ENCODE data around the gene CLEC16A.

CLEC16A gene

DNA sequence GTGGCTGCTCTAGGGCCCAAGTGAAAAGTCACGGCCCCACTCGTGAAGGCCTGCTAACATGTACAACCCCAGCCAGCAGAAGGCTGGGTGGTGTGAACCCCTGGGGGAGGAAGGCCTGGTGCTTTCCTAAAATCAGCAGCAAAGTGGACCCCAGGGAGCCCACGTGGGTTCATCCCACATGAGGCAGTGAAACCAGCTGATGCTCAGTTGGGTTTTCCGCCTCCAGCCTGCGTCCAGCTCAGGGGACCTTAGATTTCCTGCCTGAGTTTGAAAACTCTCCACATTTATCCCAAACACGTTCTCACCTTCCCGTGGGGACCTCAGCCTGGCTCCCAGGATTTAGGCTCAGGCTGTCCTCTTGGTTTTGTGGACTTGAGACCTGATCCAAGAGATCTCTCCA, 225.8 kb downstream of the CLEC16A start:
- TF ChIP-seq SPI1 (IDR thresholded peaks at IDR 0.05; ENCODE audit: borderline replicate concordance, low read depth) (no peak), GABPA (IDR thresholded peaks at IDR 0.05; ENCODE audit: low read depth) (no peak), POLR2AphosphoS5 (IDR thresholded peaks at IDR 0.05; ENCODE audit: low read depth) (no peak)
- TF ChIP-seq, protein P1, sequence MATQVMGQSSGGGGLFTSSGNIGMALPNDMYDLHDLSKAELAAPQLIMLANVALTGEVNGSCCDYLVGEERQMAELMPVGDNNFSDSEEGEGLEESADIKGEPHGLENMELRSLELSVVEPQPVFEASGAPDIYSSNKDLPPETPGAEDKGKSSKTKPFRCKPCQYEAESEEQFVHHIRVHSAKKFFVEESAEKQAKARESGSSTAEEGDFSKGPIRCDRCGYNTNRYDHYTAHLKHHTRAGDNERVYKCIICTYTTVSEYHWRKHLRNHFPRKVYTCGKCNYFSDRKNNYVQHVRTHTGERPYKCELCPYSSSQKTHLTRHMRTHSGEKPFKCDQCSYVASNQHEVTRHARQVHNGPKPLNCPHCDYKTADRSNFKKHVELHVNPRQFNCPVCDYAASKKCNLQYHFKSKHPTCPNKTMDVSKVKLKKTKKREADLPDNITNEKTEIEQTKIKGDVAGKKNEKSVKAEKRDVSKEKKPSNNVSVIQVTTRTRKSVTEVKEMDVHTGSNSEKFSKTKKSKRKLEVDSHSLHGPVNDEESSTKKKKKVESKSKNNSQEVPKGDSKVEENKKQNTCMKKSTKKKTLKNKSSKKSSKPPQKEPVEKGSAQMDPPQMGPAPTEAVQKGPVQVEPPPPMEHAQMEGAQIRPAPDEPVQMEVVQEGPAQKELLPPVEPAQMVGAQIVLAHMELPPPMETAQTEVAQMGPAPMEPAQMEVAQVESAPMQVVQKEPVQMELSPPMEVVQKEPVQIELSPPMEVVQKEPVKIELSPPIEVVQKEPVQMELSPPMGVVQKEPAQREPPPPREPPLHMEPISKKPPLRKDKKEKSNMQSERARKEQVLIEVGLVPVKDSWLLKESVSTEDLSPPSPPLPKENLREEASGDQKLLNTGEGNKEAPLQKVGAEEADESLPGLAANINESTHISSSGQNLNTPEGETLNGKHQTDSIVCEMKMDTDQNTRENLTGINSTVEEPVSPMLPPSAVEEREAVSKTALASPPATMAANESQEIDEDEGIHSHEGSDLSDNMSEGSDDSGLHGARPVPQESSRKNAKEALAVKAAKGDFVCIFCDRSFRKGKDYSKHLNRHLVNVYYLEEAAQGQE (IDR thresholded peaks at IDR 0.05; ENCODE audit: insufficient replicate concordance, low read depth), result no peak
- TF ChIP-seq, protein P2, sequence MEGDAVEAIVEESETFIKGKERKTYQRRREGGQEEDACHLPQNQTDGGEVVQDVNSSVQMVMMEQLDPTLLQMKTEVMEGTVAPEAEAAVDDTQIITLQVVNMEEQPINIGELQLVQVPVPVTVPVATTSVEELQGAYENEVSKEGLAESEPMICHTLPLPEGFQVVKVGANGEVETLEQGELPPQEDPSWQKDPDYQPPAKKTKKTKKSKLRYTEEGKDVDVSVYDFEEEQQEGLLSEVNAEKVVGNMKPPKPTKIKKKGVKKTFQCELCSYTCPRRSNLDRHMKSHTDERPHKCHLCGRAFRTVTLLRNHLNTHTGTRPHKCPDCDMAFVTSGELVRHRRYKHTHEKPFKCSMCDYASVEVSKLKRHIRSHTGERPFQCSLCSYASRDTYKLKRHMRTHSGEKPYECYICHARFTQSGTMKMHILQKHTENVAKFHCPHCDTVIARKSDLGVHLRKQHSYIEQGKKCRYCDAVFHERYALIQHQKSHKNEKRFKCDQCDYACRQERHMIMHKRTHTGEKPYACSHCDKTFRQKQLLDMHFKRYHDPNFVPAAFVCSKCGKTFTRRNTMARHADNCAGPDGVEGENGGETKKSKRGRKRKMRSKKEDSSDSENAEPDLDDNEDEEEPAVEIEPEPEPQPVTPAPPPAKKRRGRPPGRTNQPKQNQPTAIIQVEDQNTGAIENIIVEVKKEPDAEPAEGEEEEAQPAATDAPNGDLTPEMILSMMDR (IDR thresholded peaks at IDR 0.05; ENCODE audit: insufficient read depth, low read length), result no peak
- H3K27ac ChIP-seq (replicated peaks), result no peak overlapping the region
- no peaks in the 10 kb centered on the region for H3K27me3 ChIP-seq (ENCODE audit: insufficient read depth, poor library complexity, severe bottlenecking)

DNA sequence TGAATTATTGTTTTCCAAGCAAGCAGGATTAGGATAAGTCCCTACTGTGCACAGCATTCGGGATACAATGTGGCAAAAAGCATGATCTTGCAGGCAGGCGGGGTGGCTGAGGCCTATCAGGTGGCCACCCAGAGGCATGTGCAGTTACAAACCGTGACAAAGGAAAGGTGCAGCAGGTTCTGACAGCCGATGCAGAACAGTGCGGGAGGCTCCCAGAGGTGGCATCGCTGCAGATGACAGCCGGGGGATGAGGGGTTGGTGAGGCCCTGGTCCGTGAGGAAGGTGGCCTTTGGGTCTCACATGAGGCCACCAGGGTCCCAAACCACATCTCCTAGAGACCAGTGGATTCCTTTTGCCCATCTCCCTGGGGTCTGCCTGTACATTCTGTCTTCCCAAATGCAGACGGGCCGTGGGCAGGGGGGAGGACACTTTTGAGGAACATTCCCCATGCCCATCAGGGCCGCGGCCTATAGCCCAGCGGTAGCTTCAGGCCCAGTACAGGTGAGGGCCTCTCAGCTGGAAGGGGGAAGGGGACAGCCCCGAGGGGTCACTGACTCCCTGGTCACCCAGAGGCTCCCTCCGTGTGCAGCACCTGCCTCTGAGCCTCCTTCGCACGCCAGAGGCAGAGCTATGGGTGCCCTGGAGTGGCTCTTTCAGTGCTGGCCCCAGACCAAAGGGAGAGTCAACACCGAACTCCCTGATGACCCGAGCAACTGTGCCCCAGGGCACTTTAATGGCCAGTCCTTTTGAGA, 226.5 kb downstream of the CLEC16A start:
- H3K27ac ChIP-seq (replicated peaks), result no peak overlapping the region
- DNase-seq (ENCODE audit: low read depth in 1 of 2, low spot score in 1 of 2), result no peak

More for the DNA sequence above, 225.8 kb downstream of the CLEC16A start:
- DNase-seq (ENCODE audit: low read depth in 1 of 2, low spot score in 1 of 2), result no peak
- H3K4me3 ChIP-seq (replicated peaks; ENCODE audit: insufficient read depth, low read length), result no peak overlapping the region

DNA sequence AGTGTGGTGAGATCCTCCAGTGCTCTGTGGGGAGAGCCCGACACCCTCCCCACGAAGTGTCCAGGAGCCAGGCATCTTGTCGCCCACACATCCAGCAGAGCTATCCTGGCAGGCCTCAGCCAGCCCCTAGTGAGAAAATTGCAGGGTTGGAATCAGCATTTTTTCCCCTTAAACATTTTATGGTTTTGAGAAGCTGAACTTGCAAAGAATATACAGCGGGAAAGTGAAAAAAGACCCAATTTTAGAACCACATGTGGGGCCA, 227.0 kb downstream of the CLEC16A start:
- no peak overlapping the region for H3K4me3 ChIP-seq (replicated peaks; ENCODE audit: insufficient read depth, low read length)
- TF ChIP-seq GABPA (IDR thresholded peaks at IDR 0.05; ENCODE audit: low read depth), result no peak
- no peak for TF ChIP-seq POLR2AphosphoS5 (IDR thresholded peaks at IDR 0.05; ENCODE audit: low read depth)
- TF ChIP-seq, protein P2 (IDR thresholded peaks at IDR 0.05; ENCODE audit: insufficient read depth, low read length), result no peak
- TF ChIP-seq, protein P1 (IDR thresholded peaks at IDR 0.05; ENCODE audit: insufficient replicate concordance, low read depth), result no peak
- TF ChIP-seq SPI1 (IDR thresholded peaks at IDR 0.05; ENCODE audit: borderline replicate concordance, low read depth), result no peak
- no peak overlapping the region for H3K27ac ChIP-seq (replicated peaks)
- H3K27me3 ChIP-seq (ENCODE audit: insufficient read depth, poor library complexity, severe bottlenecking), result no peaks in the 10 kb centered on the region
- no peak for DNase-seq (ENCODE audit: low read depth in 1 of 2, low spot score in 1 of 2)

More for the DNA sequence above, 226.5 kb downstream of the CLEC16A start:
- Histone ChIP-seq H3K27me3 (ENCODE audit: insufficient read depth, poor library complexity, severe bottlenecking) (no peaks in the 10 kb centered on the region), H3K4me3 (replicated peaks; ENCODE audit: insufficient read depth, low read length) (no peak overlapping the region)
- TF ChIP-seq GABPA (IDR thresholded peaks at IDR 0.05; ENCODE audit: low read depth) (no peak), SPI1 (IDR thresholded peaks at IDR 0.05; ENCODE audit: borderline replicate concordance, low read depth) (no peak), POLR2AphosphoS5 (IDR thresholded peaks at IDR 0.05; ENCODE audit: low read depth) (no peak)
- TF ChIP-seq, protein P2 (IDR thresholded peaks at IDR 0.05; ENCODE audit: insufficient read depth, low read length), result no peak
- TF ChIP-seq, protein P1 (IDR thresholded peaks at IDR 0.05; ENCODE audit: insufficient replicate concordance, low read depth), result no peak

Data from HL-60 (cell line).